K562 (cell line): ENCODE data around the gene LGR6. TPM values are rescaled to one million over a fixed set of nuclear protein-coding genes. Genes with fewer than 3 reads are reported as not detected.

Source experiments
- ATAC-seq: fragments of 200-7000 bp; cut with Tn5 transposase; 3 replicates; pipeline ENCODE4 v1.9.1; 2020; ENCODE audit warnings: moderate library complexity
- BruUV-seq: library from RNA; stranded (reverse); fragments of 400-500 nt; replicated peaks from 2 replicates; lab custom pipeline; 2021; lab: Mats Ljungman, UMichigan
- CTCF ChIA-PET: fragments of 300-600 bp; formaldehyde crosslinking; extraction: SDS; loops from one replicate; lab custom pipeline; 2021; ENCODE audit warnings: low intra/inter-chr PET ratio; lab: Yijun Ruan, JAX
- POLR2A ChIA-PET: fragments of 300-600, 350-650 bp; sonication (Branson Sonifier 250); formaldehyde crosslinking; extraction: SDS; loops from one replicate; lab custom pipeline; 2021; ENCODE audit warnings: antibody characterized with exemption, inconsistent platforms; lab: Yijun Ruan, JAX
- DNase-seq, 4 experiments: peaks; one replicate each; pipeline versions ENCODE4 v3.0.0 to v3.0.0-alpha.2; 2011 to 2018; ENCODE audit warnings: low spot score in 3 of 4, mixed read lengths in 3 of 4; ENCODE audit errors: extremely low read depth in 1 of 4
- FAIRE-seq: peaks from 2 replicates; lab custom pipeline; 2011; peaks lifted over from hg19 to GRCh38; lab: Jason Lieb, UNC
- H2AFZ ChIP-seq: 2 replicates; pipeline ENCODE4 v1.6.0; 2011; ENCODE audit warnings: low read depth, low read length, control low read depth, inconsistent platforms
- H3K27ac ChIP-seq: fragments of 200-600 bp; 3 replicates; pipeline ENCODE4 v1.8.0; 2011; ENCODE audit warnings: low read depth, mild to moderate bottlenecking, control low read depth, inconsistent platforms, low read length, moderate library complexity, mixed read lengths; ENCODE audit errors: extremely low read depth
- H3K27me3 ChIP-seq, 2 experiments: fragments of 300-600 bp in 1 of 2; 2 replicates in 1 of 2; 3 replicates in 1 of 2; pipeline versions ENCODE4 v1.6.0 to v1.8.0; 2011; ENCODE audit warnings: inconsistent platforms in 2 of 2, low read length in 2 of 2, mild to moderate bottlenecking in 1 of 2, mixed read lengths in 1 of 2, moderate library complexity in 1 of 2; ENCODE audit not compliant: control insufficient read depth in 2 of 2, insufficient read depth in 2 of 2
- H3K36me3 ChIP-seq: fragments of 300-600 bp; 3 replicates; pipeline ENCODE4 v1.8.0; 2011; ENCODE audit warnings: mild to moderate bottlenecking, low read length, inconsistent platforms; ENCODE audit not compliant: control insufficient read depth, insufficient read depth
- H3K4me1 ChIP-seq, 2 experiments: fragments of 200-600 bp in 1 of 2; replicated peaks in 1 of 2; 2 replicates in 1 of 2; 3 replicates in 1 of 2; pipeline versions ENCODE4 v1.5.1 to v1.8.0; 2011; ENCODE audit warnings: inconsistent platforms in 2 of 2, low read length in 2 of 2, mild to moderate bottlenecking in 1 of 2, mixed read lengths in 1 of 2, moderate library complexity in 1 of 2; ENCODE audit not compliant: control insufficient read depth in 2 of 2, insufficient read depth in 2 of 2
- H3K4me2 ChIP-seq: 2 replicates; pipeline ENCODE4 v1.6.1; 2011; ENCODE audit warnings: low read length, control low read depth, inconsistent platforms, mixed read lengths; ENCODE audit not compliant: insufficient read depth
- H3K4me3 ChIP-seq: fragments of 200-600 bp; sonication (generic), shearing (Covaris generic); 2 replicates; pipeline ENCODE4 v1.5.1; 2016; ENCODE audit warnings: control low read depth, inconsistent platforms
- H3K79me2 ChIP-seq: fragments of 200-600 bp; 3 replicates; pipeline ENCODE4 v1.8.0; 2011; ENCODE audit warnings: low read length, inconsistent platforms; ENCODE audit not compliant: control insufficient read depth, insufficient read depth
- H3K9ac ChIP-seq, 2 experiments: 2 replicates each; pipeline versions ENCODE4 v1.6.0 to v1.6.1; 2011; ENCODE audit warnings: low read depth in 2 of 2, low read length in 2 of 2, control low read depth in 1 of 2, inconsistent platforms in 1 of 2, mild to moderate bottlenecking in 1 of 2, mixed read lengths in 1 of 2; ENCODE audit not compliant: insufficient read depth in 1 of 2
- H3K9me1 ChIP-seq: one replicate; pipeline ENCODE4 v1.6.0; 2011; ENCODE audit warnings: inconsistent platforms, mild to moderate bottlenecking, low read length, moderate library complexity; ENCODE audit not compliant: control insufficient read depth, insufficient read depth
- H3K9me3 ChIP-seq: replicated peaks from 2 replicates; pipeline ENCODE4 v1.5.1; 2011; ENCODE audit warnings: low read depth, low read length, inconsistent platforms; ENCODE audit not compliant: control insufficient read depth, insufficient read depth
- H4K20me1 ChIP-seq: replicated peaks from 2 replicates; pipeline ENCODE4 v1.6.1; 2011; ENCODE audit warnings: low read length, inconsistent platforms, mixed read lengths; ENCODE audit not compliant: control insufficient read depth, insufficient read depth
- EP400 ChIP-seq: fragments of 450-650 bp; IDR thresholded peaks from 2 replicates; pipeline ENCODE4 v1.6.1; 2017; ENCODE audit warnings: antibody characterized with exemption, mild to moderate bottlenecking, moderate library complexity
- RB1 ChIP-seq: fragments of 450-650 bp; IDR thresholded peaks from 2 replicates; pipeline ENCODE4 v1.6.1; 2017; ENCODE audit warnings: low read depth, mild to moderate bottlenecking
- SPI1 ChIP-seq: IDR thresholded peaks from 2 replicates; pipeline ENCODE4 v1.6.1; 2011; ENCODE audit warnings: low read depth, low read length, control low read depth, borderline replicate concordance
- ZNF408 ChIP-seq: fragments of 250-450 bp; sonication (Bioruptor Pico); IDR thresholded peaks from 2 replicates; pipeline ENCODE4 v1.4.0; 2020; ENCODE audit warnings: low read depth, mild to moderate bottlenecking, moderate library complexity
- ZSCAN29 ChIP-seq: fragments of 450-650 bp; IDR thresholded peaks from 2 replicates; pipeline ENCODE4 v1.6.1; 2017
- WGBS: fragments of 100-300 bp; shearing (Covaris generic); methylation state at CpG from one replicate; pipeline ENCODE4 v1.1.6; 2016; ENCODE audit warnings: low coverage, mixed read lengths; ENCODE audit not compliant: insufficient coverage; ENCODE audit errors: missing lambda C conversion rate; 5-methylcytosine and 5-hydroxymethylcytosine counted together
- in situ Hi-C: fragments of 300-500 bp; cut with MboI; formaldehyde crosslinking; loops from 4 replicates; pipeline ENCODE4 v1.15.0; 2018; ENCODE audit warnings: inconsistent platforms, mixed read lengths
- intact Hi-C: fragments of 100-400 bp; cut with micrococcal nuclease; formaldehyde crosslinking; loops from 2 replicates; pipeline ENCODE4 v1.14.2; 2022
- polyA plus RNA-seq, 8 experiments: library from polyadenylated mRNA; depleted of rRNA in 4 of 8; stranded (reverse) in 5 of 8; unstranded in 3 of 8; fragments of >200 nt; fragmentation: Nextera tagmentation in 2 of 8; fragmentation: Illumina TruSeq in 1 of 8; extraction: Ambion mirVana in 2 of 8; extraction: Trizol in 1 of 8; gene quantifications; 2 replicates each; pipeline versions ENCODE4 v1.2.1 to v1.2.3, GENCODE V29; 2011 to 2014; ENCODE audit warnings: inconsistent platforms in 1 of 8, missing spikeins in 1 of 8
- total RNA-seq, 7 experiments: library from RNA; depleted of rRNA in 6 of 7; stranded (reverse); fragments of >200 nt in 6 of 7; fragmentation: Illumina TruSeq in 2 of 7; extraction: Trizol in 2 of 7; gene quantifications; 2 replicates each; pipeline versions ENCODE4 v1.2.1 to v1.2.3, GENCODE V29; 2011 to 2021; ENCODE audit warnings: low replicate concordance in 1 of 7

LGR6 gene
- total and polyA plus RNA-seq, 9 of the 15 experiments (the other 6 are each of a cell fraction or from before 2014, with no cell fraction given), result 0.01 to 0.54 (median 0.17) TPM; not detected in 1

DNA sequence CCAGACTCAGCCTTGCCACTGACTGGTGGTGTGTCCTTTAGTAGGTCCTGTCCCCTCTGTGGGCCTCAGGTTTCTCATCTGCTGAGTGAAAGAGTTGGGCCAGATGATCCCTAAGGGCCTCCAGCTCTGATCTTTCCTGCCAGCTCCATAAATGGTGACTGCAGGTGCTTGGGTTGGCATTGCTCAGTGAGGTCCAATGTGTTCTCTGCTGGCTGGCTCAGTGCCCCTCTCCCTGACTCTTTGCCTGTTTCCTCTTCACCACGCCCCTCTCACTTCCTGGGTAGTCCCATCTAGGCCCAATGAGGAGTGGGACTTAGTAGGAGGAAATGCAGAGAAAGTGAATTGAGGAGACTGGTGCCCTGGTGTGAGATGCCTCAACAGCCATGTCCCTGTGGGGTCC lies 111.6 kb downstream of the LGR6 start:
- Histone ChIP-seq H3K9ac (no peak overlapping the region), H3K27me3 (peaks cover 33 to 86% of the 10 kb centered on the region in 2 experiments), H2AFZ (no peak overlapping the region), H3K27ac (no peak overlapping the region), H3K79me2 (no peaks in the 10 kb centered on the region), H3K4me3 (no peak overlapping the region), H3K4me2 (no peak overlapping the region), H3K4me1 (no peaks in the 10 kb centered on the region), H3K9me1 (peaks cover 5% of the 10 kb centered on the region), H4K20me1 (peaks cover 10% of the 10 kb centered on the region), H3K36me3 (no peaks in the 10 kb centered on the region), H3K9me3 (no peaks in the 10 kb centered on the region)
- WGBS, result 0% methylated on average over 1 of the region's 1 CpG
- in situ Hi-C loops, result loop anchor here (25.0 kb wide), 1 partner anchor 93 kb away; no protein-coding TSS in a partner anchor
- no TSS peak for BruUV-seq
- ChIA-PET CTCF (no interaction called here), POLR2A (no interaction called here)
- intact Hi-C loops, result no loop called here
- no peak for TF ChIP-seq ZSCAN29
- DNase-seq, result no peak
- FAIRE-seq, result no peak
- no peak for ATAC-seq

DNA sequence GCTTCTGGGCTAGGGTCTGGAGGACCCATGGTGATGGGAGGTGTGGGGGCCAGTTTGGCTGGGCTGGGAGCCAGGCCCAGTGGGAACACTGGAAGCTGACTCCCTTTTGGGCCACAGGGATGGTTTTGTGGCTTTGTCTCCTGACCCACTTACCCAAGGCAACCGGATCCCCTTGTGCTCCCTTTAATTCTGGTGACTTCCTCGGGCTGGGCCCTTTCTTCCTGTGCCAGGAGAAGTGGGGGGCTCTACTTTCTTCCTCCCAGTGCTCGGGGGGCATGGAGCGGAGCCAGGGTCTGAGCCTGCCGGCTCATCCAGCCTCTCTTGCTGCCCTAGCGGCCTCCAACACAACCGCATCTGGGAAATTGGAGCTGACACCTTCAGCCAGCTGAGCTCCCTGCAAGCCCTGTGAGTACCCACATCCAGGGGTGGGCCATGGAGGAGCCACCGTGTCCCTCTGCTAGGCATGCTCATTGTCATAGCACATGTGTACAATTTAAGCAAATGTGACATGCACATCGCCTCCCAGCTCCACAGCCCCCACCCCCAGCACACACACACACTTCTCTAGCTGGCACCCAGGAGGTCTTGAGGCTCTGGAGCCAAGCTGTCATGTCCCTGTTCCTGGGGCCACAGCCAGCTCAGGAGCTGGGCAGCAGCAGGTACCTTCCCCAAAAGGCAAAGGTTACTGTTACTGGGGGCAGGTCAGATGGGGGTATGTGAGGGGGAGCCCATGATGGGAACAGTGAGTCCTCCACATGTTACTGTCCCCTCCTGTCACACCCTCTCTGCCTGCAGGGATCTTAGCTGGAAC lies 113.1 kb downstream of the LGR6 start:
- intact Hi-C loops, result no loop called here
- DNase-seq, result no peak
- Histone ChIP-seq H3K27ac (no peak overlapping the region), H2AFZ (no peak overlapping the region), H3K4me3 (no peak overlapping the region), H3K36me3 (no peaks in the 10 kb centered on the region), H3K9me3 (no peaks in the 10 kb centered on the region), H3K9ac (peak overlapping the region in 1 of 2 experiments; percentile 67; a peak in 2 of 4 replicates), H4K20me1 (peaks cover 10% of the 10 kb centered on the region), H3K4me1 (no peaks in the 10 kb centered on the region), H3K27me3 (peaks cover 24 to 80% of the 10 kb centered on the region in 2 experiments; a peak in 4 of 5 replicates), H3K4me2 (no peak overlapping the region), H3K79me2 (no peaks in the 10 kb centered on the region), H3K9me1 (peaks cover 5% of the 10 kb centered on the region)
- ATAC-seq, result no peak
- ChIA-PET CTCF (no interaction called here), POLR2A (interaction anchor here (0.7 to 4.0 kb wide), 7 partner anchors 9 to 344 kb away, joined by 3 to 13 read pairs (median 4); no protein-coding TSS in a partner anchor)
- FAIRE-seq, result no peak
- no TSS peak for BruUV-seq
- 1% methylated on average over 9 of the region's 9 CpGs for WGBS
- in situ Hi-C loops, result loop anchor here (25.0 kb wide), 1 partner anchor 94 kb away; no protein-coding TSS in a partner anchor
- TF ChIP-seq ZNF408 (CRISPR knock-in tag) (no peak), EP400 (no peak), RB1 (no peak), SPI1 (no peak)
